GM19240 (cell line): Measurements from ENCODE around the gene PSMD8.
"Not testable (repeated sequence)": the region's sequence is repeated elsewhere in the genome, so short reads cannot be mapped to it uniquely, and the experiment has no call there.

ENCODE experiments used
- DNase-seq: peaks from one replicate; pipeline ENCODE4 v3.0.0; 2011; ENCODE audit warnings: low spot score; ENCODE audit not compliant: insufficient read length

The PSMD8 gene

GRCh38 chr19:38361633-38362075 is 12.7 kb upstream of the PSMD8 start:
- peak; percentile 60 for DNase-seq

DNA sequence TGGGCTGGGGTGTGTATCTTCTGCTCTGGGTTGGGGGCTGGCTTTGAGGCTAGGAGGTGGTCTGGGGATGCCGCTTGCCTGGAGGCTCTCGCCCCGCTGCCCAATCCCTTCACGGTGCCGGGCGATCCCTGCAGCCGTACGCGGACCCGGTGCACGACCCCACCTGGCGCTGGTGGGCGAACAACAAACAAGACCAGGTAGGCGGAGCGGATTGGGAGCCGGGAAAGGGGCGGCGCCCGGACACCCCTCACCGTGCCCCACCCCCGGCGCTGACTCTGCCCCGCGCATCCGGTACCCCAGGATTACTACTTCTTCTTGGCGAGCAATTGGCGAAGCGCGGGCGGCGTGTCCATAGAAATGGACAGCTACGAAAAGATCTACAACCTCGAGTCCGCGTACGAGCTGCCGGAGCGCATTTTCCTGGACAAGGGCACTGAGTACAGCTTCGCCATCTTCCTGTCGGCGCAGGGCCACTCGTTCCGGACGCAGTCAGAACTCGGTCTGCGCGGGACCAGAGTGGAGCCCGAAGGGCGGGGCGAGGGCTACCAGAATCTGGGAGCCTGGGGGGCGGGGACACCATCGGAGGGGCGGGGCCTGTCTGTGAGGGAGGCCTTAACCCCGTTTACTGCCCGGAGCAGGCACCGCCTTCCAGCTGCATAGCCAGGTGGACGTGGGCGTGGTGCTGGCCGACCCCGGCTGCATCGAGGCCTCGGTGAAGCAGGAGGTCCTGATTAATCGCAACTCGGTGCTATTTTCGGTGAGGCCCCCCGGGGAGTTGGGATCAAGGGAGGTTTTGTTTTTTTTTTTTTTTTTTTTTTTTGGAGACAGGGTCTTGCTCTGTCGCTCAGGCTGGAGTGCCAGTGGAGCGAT is 12.1 kb upstream of the PSMD8 start:
- peak; percentile 59 for DNase-seq

- DNase-seq = not testable (repeated sequence)
Observed at GRCh38 chr19:38362946-38363688, 11.3 kb upstream of the PSMD8 start.

- no peak for DNase-seq
Observed at GRCh38 chr19:38367041-38367440, 7.3 kb upstream of the PSMD8 start.

- no peak for DNase-seq
Observed at GRCh38 chr19:38369584-38369983, 4.8 kb upstream of the PSMD8 start.

DNA sequence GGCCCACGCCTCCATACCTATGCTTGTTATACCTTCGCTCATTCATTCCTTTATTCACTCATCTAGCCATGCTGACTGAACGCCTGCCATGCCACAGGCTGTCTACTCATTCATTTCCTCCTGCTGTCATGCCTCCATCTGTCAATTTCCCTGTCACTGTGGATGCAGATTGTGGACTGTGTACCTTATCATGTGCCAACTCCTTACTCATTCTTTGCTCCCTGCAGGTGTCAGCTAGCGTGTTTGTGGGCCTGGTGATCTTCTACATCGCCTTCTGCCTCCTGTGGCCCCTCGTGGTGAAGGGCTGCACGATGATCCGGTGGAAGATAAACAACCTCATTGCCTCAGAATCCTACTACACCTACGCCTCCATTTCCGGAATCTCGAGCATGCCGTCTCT is 4.1 kb upstream of the PSMD8 start:
- no peak for DNase-seq

GRCh38 chr19:38371081-38371480 is 3.3 kb upstream of the PSMD8 start:
- no peak for DNase-seq

DNA sequence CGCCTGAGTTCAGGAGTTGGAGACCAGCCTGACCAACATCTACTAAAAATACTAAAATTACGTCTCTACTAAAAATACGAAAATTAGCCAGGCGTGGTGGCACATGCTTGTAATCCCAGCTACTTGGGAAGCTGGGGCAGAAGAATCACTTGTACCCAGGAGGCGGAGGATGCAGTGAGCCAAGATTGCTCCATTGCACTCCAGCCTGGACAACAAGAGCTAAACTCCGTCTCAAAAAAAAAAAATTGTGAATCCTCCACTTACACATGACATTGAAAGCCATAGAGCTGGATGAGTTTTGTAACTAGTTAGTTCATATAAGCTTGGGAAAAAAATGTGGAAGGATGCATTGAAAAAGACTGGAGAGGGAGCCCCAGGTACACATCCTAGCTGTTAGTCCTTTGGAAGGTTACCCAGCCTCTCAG is 452 bp upstream of the PSMD8 start:
- no peak for DNase-seq

- DNase-seq = no peak
Observed at GRCh38 chr19:38375098-38375493, 725 bp downstream of the PSMD8 start.

DNA sequence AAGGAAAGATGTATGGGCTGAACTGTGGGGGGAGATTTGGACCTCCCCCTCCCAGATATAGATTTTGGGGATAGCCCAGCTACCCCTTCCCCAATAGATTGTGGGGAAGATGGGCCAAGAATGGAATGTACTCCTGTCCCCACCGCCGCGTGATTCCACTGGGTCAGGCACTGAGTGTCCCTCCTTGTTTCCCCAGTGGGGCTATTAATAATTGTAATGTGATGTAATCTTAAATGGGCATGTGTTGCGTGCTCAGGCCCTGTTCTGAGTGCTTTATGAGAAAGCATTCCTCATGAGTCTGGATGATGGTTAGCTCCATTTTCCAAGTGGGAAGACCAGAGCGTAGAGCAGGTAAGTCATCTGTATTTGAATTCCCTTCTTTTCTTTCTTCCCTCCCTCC is 1.4 kb downstream of the PSMD8 start:
- DNase-seq = no peak

DNA sequence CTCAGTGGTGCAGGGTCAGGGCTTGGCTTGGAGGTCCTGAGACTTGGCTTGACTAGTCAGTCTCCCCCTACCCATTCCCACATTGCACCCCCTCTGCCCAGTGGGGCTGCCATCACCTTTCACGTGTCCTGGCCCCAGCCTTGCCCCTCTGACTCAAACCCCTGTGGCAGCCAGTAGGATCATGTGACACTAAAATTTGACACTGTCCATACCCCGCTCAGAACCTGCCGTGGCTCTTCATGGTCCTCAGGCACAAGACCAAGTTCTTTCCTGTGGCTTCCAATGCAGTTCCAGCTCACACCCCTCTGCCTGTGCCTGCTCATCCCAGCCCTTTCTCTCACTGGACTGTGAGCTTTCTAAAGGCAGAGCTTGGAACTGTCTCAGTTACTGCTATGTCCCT is 2.2 kb downstream of the PSMD8 start:
- no peak for DNase-seq

DNA sequence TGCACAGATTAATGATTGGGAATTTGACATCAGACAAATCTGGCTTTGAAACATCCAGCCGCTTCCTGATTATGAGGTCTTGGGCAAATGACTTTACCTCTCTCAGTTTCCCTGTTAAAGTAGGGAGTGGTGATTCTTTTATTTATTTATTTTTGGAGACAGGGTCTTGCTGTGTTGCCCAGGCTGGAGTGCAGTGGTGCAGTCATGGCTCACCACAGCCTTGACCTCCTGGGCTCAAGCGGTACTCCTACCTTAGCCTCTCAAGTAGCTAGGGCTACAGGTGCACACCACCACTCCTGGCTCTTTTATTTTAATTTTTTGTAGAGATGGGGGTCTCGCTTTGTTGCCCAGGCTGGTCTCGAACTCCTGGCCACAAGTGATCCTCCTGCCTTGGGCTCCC is 2.7 kb downstream of the PSMD8 start:
- no peak for DNase-seq

DNA sequence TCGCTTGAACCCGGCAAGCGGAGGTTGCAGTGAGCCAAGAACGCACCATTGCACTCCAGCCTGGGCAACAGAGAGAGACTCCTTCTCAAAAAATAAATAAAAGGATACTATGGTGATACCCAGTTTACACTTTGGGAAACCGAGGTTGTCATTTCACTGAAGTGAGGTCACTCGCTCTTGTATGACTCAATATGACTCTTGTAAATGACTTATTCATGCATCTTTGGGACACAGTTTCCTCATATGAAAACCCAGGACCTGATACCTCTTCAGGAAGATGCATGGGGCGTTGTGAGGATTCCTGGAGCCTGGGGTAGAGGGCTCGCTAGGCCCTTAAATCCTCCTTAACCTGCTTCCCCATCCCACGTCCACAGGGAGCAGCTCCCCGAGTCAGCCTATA is 4.5 kb downstream of the PSMD8 start:
- no peak for DNase-seq

DNA sequence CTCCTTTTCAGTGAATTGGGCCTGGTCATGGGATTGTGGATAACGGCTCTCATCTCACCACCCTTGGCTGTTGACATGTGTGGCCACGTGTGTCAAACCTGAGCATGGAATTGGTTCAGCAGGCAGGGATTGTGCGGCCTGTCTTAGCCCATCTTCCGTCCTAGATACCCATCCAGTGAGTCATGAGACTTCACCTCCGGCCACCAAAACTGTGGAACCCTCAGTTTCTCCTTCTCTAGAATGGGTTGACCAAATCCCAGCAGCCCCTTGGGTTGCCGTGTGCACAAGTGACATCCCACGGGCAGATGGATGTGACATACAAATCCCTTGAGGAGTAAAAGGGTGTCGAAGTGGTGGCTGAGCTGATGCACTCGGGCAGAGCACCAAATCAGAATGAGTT is 6.8 kb downstream of the PSMD8 start:
- DNase-seq = no peak

DNA sequence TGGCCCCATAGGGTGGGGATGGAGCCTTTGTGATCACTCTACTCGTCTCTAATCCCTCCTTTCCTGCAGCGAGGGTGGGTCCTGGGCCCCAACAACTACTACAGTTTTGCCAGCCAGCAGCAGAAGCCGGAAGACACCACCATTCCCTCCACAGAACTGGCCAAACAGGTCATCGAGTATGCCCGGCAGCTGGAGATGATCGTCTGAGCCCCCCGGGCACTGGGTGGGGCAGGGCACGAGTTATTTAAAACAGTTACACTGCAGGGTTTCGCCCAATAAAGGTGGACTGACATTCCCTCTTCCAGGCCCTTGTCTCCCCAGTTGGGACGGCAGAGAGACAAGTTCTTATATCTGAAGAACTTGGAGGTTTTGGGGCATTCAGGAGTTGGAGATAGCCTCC is 8.8 kb downstream of the PSMD8 start:
- DNase-seq = no peak

DNA sequence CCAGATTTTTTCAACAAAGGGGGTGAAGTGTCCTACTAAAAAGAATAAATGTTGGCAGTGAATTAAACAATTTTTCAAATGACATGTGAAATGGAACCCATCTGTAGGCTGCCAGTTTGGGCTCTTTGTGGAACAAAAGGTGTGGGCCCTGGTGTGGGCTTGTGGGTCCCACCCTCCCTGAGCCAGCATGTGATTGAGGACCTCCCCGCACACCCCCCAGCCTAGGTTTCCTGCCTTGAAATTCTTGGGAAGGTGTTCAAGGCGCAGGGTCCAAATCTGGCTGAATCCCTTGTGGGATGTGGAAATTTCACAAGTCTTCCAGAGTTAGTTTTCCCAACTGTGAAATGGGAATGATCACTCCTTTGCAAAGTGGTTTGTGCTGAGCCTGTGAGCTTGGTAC is 9.4 kb downstream of the PSMD8 start:
- no peak for DNase-seq

- no peak for DNase-seq
Observed at GRCh38 chr19:38384209-38385027, 10.0 kb downstream of the PSMD8 start.

DNA sequence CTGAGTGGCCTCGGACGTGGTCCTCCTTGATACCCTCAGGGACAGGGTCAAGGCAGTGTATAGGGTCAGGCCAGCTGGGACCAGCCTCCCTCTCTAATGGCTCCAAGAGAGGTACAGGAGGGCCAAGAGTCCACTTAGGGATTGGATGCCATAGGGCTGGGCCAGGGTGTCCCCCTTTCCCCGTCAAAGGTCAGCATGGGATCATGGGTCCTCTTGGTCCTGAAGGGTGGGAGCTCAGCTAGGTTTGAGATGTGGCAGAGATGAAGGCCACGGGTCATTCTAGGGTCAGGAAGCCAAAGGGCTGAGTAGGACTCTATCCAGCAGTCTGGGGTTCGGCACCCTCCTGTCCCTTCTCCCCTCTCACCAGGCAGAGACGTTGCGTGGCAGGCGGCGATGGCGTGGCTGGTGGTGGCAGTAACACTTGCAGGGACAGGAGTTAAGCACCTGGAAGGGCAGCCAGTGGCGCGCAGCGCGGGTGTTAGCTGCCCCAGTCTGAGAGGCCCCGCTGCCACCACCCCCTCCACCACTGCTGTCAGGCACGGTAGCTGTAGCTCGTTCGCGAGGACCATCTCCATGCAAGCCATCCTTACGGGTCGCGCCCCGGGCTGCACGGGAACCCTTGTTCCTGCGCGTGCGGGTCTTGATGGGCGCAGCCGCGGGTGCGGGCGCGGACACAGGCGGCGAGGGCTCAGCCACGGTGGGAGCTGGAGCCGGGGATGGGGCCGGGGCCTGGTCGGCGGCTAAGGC is 10.9 kb downstream of the PSMD8 start:
- no peak for DNase-seq

DNA sequence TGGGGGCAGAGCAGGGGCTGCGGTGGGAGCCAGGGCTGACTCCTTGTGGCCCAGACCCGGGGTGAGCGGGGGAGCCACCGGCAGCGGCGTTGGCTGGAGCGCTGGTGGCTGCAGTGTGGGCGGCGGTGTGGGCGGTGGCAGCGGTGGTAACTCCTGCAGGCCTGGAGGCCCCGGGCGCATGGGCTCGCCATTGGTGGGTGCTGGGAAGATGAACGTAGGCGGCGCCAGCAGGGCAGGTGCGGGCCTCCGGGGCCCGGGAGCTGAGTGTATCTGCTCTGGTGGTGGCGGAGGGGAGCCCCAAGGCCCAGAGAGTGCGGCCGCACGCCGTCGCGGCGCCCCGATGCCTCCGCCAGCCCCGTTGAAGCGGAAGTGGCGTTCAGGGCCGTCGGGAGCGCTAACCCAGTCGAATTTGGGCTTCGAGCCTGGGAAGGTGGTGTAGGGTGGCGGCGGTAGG is 11.5 kb downstream of the PSMD8 start:
- no peak for DNase-seq

DNA sequence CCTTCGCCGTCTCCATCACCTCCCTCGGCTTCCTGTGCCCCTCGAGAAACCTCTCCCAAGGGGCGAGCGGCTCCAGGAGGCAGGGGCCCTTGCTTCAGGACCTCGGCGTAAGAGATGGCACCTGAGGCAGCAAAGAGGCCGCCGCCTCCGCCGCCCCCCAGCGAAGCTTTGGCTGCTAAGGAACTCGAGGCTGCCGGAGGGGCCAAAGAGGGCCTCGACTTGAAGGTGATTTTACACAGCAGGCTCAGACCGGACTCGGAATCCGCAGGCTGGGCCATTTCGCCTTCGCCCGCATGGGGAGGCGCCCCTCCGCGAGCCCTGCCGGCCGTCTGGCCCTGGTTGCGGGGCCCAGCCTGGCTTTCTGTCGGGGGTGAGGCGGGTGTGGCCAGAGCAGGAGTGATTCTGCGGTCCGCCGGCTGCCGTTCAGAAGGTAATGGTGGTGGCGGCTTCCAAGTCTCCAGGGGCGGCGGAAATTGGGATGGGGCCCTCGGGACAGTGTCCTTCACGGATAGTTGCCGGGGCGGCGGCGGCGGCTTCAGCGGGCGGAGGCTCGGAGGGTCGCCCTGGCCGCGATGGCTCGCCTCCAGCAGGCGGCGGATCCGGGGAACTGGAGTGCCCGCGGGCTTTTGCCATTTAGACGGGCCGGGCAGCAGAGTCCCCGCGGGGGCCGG is 12.1 kb downstream of the PSMD8 start:
- no peak for DNase-seq
